ENCODE data around the gene STEAP2. TPM values are rescaled to one million over a fixed set of nuclear protein-coding genes. Genes with fewer than 3 reads are reported as not detected.
"Not testable (repeated sequence)": the region's sequence is repeated elsewhere in the genome, so short reads cannot be mapped to it uniquely, and the experiment has no call there.

STEAP2 gene
- total RNA-seq, 2 donors from 2014 or later = 27.7 to 31.0 TPM

DNA sequence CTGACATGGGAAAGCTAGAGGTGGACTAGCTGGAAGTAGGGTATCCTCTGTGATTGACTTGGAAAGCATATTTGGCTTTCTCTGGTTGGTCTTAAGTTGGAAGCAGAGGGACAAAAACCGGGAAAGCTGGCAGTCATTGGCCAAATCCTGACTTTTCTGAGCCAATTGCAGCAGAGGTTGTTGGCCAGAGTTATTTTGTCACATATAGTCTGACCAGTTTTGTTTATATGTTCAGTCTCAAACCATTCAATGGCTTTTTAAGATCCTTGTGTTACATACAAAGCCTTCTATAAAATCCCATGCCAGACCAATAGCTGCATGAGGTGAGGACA, 39.7 kb downstream of the STEAP2 start:
- ATAC-seq (ENCODE audit: insufficient number of reproducible peaks, low FRiP score, low read depth) = no peak
- Histone ChIP-seq H3K4me1 (ENCODE audit: control insufficient read depth in 1 of 2, low read depth in 2 of 2) (peaks cover under 1 to 7% of the 10 kb centered on the region in 2 donors), H3K4me3 (no peak overlapping the region), H3K36me3 (no peaks in the 10 kb centered on the region), H3K9me3 (no peaks in the 10 kb centered on the region), H3K27me3 (replicated peaks; ENCODE audit: insufficient read depth) (no peaks in the 10 kb centered on the region), H3K27ac (no peak overlapping the region)
- no peak for DNase-seq (ENCODE audit: low spot score)
- TF ChIP-seq, protein P1, sequence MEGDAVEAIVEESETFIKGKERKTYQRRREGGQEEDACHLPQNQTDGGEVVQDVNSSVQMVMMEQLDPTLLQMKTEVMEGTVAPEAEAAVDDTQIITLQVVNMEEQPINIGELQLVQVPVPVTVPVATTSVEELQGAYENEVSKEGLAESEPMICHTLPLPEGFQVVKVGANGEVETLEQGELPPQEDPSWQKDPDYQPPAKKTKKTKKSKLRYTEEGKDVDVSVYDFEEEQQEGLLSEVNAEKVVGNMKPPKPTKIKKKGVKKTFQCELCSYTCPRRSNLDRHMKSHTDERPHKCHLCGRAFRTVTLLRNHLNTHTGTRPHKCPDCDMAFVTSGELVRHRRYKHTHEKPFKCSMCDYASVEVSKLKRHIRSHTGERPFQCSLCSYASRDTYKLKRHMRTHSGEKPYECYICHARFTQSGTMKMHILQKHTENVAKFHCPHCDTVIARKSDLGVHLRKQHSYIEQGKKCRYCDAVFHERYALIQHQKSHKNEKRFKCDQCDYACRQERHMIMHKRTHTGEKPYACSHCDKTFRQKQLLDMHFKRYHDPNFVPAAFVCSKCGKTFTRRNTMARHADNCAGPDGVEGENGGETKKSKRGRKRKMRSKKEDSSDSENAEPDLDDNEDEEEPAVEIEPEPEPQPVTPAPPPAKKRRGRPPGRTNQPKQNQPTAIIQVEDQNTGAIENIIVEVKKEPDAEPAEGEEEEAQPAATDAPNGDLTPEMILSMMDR (IDR thresholded peaks at IDR 0.05) = no peak

DNA sequence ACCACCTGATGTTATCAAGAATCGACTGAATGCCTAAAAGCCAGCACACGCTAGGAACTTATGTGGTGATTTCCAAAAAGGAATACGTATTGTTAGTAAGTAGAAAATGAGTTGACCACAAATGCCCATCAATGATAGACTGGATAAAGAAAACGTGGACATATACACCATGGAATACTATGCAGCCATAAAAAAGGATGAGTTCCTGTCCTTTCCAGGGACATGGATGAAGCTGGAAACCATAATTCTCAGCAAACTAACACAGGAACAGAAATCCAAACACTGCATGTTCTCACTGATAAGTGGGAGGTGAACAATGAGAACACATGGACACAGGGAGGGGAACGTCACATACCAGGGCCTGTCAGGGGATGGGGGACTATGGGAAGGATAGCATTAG, 44.5 kb downstream of the STEAP2 start:
- H3K27me3 ChIP-seq (replicated peaks; ENCODE audit: insufficient read depth); DNase-seq (ENCODE audit: low spot score); H3K9me3 ChIP-seq; ATAC-seq (ENCODE audit: insufficient number of reproducible peaks, low FRiP score, low read depth); H3K36me3 ChIP-seq; H3K4me3 ChIP-seq: not testable (repeated sequence)
- peaks cover 4 to 17% of the 10 kb centered on the region in 2 donors for H3K4me1 ChIP-seq (ENCODE audit: control insufficient read depth in 1 of 2, low read depth in 2 of 2)
- peak overlapping the region in 1 of 2 donors; percentile 38 for H3K27ac ChIP-seq

DNA sequence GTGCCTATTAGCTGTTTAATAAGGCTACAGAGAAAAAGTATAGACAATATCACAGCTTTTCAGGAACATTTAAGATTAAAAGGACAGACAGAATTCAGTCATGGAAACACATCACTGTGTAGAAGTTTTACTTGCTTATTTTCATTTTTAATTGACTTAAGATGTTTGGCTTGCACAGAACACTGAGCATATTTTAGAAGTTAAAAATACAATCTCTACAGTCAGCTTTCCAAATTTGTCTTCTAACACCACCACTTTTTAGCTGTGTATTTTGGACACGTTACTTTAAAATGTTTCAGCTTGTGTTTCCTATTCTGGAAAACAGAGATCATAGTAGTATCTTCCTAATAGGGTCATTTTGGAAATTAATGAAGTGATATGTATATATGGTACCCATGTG, 45.2 kb downstream of the STEAP2 start:
- ATAC-seq (ENCODE audit: insufficient number of reproducible peaks, low FRiP score, low read depth) (peak; percentile 59), DNase-seq (ENCODE audit: low spot score) (no peak)
- TF ChIP-seq, protein P1 (IDR thresholded peaks at IDR 0.05) = no peak
- Histone ChIP-seq H3K27me3 (replicated peaks; ENCODE audit: insufficient read depth) (no peaks in the 10 kb centered on the region), H3K36me3 (no peaks in the 10 kb centered on the region), H3K27ac (peak overlapping the region; percentile 38 to 49), H3K9me3 (no peaks in the 10 kb centered on the region), H3K4me3 (peak overlapping the region; percentile 18), H3K4me1 (ENCODE audit: control insufficient read depth in 1 of 2, low read depth in 2 of 2) (peaks cover 4 to 17% of the 10 kb centered on the region in 2 donors)

DNA sequence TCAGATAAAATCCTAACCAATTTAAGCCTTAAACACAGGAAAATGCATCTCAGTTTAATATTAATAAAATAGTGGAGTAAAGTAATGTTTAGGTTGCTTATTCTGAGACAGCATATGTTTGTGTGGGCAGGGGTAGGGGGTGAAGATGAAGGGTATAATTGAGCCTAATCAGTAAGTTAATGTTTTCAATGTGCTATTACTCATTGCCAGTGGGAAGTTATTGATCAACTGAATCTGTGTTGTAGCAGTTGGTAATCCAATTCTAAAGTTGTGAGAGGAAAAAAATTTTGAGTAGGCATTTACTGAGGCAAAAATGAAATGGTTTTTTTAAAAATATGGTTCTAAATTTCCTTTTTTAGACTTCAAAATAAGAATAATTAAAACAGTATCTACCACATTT, 49.9 kb downstream of the STEAP2 start:
- H3K4me3 ChIP-seq = no peak overlapping the region
- DNase-seq (ENCODE audit: low spot score) (no peak), ATAC-seq (ENCODE audit: insufficient number of reproducible peaks, low FRiP score, low read depth) (no peak)
- no peaks in the 10 kb centered on the region for H3K36me3 ChIP-seq
- H3K27ac ChIP-seq = no peak overlapping the region
- peaks cover 1 to 20% of the 10 kb centered on the region in 2 donors for H3K4me1 ChIP-seq (ENCODE audit: control insufficient read depth in 1 of 2, low read depth in 2 of 2)
- TF ChIP-seq, protein P1 (IDR thresholded peaks at IDR 0.05) = no peak
- no peaks in the 10 kb centered on the region for H3K27me3 ChIP-seq (replicated peaks; ENCODE audit: insufficient read depth)
- no peaks in the 10 kb centered on the region for H3K9me3 ChIP-seq

DNA sequence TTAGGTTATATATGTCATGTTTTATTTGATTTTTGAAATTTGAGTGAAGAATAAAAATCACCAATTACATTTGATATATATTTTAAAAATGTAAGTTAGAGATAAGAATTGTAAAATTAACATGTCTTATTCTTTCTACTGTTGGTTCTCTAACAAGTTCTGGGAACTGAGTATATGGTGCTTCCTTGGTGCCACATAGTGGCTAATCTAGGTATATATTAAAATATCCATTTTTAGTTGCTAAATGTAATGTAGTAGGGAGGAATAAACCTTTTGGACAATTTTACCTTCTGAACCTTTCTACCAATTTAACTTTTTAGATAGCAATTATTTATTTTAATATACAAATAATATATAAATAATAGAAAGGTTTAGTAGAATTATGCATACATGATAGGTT, 50.9 kb downstream of the STEAP2 start:
- DNase-seq (ENCODE audit: low spot score) (no peak), ATAC-seq (ENCODE audit: insufficient number of reproducible peaks, low FRiP score, low read depth) (peak; percentile 54)
- H3K4me3 ChIP-seq = no peak overlapping the region

DNA sequence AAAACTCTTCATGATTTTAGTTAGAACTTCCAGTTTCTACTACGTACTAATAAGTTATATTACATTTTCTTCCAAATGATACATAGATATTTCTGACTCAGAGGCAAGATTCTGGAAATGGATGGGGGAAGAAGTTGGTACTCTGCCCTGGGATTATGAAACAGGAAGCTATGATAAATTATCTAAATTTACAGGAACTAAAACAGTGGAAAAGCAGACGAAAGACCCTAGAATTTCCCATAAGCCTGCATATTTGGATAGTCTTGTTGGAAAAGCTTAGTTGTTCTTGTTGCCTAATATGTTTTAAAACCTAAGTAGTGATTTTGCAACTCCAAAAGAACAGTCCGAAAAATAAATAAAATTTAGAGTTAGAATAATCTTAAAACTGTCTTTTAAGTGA, 55.3 kb downstream of the STEAP2 start:
- no peak for DNase-seq (ENCODE audit: low spot score)
- peak overlapping the region in 1 of 2 donors; percentile 72 for H3K27ac ChIP-seq

More for the DNA sequence above, 50.9 kb downstream of the STEAP2 start:
- no peaks in the 10 kb centered on the region for H3K36me3 ChIP-seq
- no peaks in the 10 kb centered on the region for H3K9me3 ChIP-seq
- TF ChIP-seq, protein P1 (IDR thresholded peaks at IDR 0.05) = peak; percentile 50
- H3K27me3 ChIP-seq (replicated peaks; ENCODE audit: insufficient read depth) = no peaks in the 10 kb centered on the region
- H3K27ac ChIP-seq = no peak overlapping the region
- H3K4me1 ChIP-seq (ENCODE audit: control insufficient read depth in 1 of 2, low read depth in 2 of 2) = peaks cover under 1 to 18% of the 10 kb centered on the region in 2 donors

More for the DNA sequence above, 55.3 kb downstream of the STEAP2 start:
- Histone ChIP-seq H3K4me3 (peak overlapping the region; percentile 38), H3K36me3 (no peaks in the 10 kb centered on the region), H3K9me3 (no peaks in the 10 kb centered on the region), H3K27me3 (replicated peaks; ENCODE audit: insufficient read depth) (no peaks in the 10 kb centered on the region), H3K4me1 (ENCODE audit: control insufficient read depth in 1 of 2, low read depth in 2 of 2) (peaks cover 4 to 20% of the 10 kb centered on the region in 2 donors)
- ATAC-seq (ENCODE audit: insufficient number of reproducible peaks, low FRiP score, low read depth) = peak; percentile 80
- TF ChIP-seq, protein P1 (IDR thresholded peaks at IDR 0.05) = no peak

All from thoracic aorta (tissue), 2 donors.